ENCODE data around the gene ADAM20.
"Not testable (repeated sequence)": the region's sequence is repeated elsewhere in the genome, so short reads cannot be mapped to it uniquely, and the experiment has no call there.

The ADAM20 gene

GRCh38 chr14:70515811-70516210 is 19.0 kb downstream of the ADAM20 start:
- DNase-seq (ENCODE audit: low read depth): no peak
- no peak for TF ChIP-seq CTCF (conservative IDR thresholded peaks at IDR 0.05; ENCODE audit: low read length)
- H3K4me3 ChIP-seq (ENCODE audit: low read length): no peak overlapping the region

- no peak for TF ChIP-seq CTCF (conservative IDR thresholded peaks at IDR 0.05; ENCODE audit: low read length)
- no peak overlapping the region for H3K4me3 ChIP-seq (ENCODE audit: low read length)
Measured at GRCh38 chr14:70514168-70515069, 20.4 kb downstream of the ADAM20 start.

GRCh38 chr14:70498191-70498590 is 36.6 kb downstream of the ADAM20 start:
- no peak for DNase-seq (ENCODE audit: low read depth)
- H3K4me3 ChIP-seq (ENCODE audit: low read length): no peak overlapping the region
- no peak for TF ChIP-seq CTCF (conservative IDR thresholded peaks at IDR 0.05; ENCODE audit: low read length)

More at GRCh38 chr14:70514168-70515069, 20.4 kb downstream of the ADAM20 start:
- DNase-seq (ENCODE audit: low read depth): no peak

- no peak for TF ChIP-seq CTCF (conservative IDR thresholded peaks at IDR 0.05; ENCODE audit: low read length)
- no peak for DNase-seq (ENCODE audit: low read depth)
- H3K4me3 ChIP-seq (ENCODE audit: low read length): no peak overlapping the region
Measured at GRCh38 chr14:70489579-70490200, 45.1 kb downstream of the ADAM20 start.

GRCh38 chr14:70477356-70478105 is 57.3 kb downstream of the ADAM20 start:
- not testable (repeated sequence) for DNase-seq (ENCODE audit: low read depth); H3K4me3 ChIP-seq (ENCODE audit: low read length)

GRCh38 chr14:70475459-70475858 is 59.3 kb downstream of the ADAM20 start:
- DNase-seq (ENCODE audit: low read depth); H3K4me3 ChIP-seq (ENCODE audit: low read length): not testable (repeated sequence)

GRCh38 chr14:70473825-70474224 is 61.0 kb downstream of the ADAM20 start:
- DNase-seq (ENCODE audit: low read depth): no peak
- no peak overlapping the region for H3K4me3 ChIP-seq (ENCODE audit: low read length)
- no peak for TF ChIP-seq CTCF (conservative IDR thresholded peaks at IDR 0.05; ENCODE audit: low read length)

All from AG10803 (cell line).